A673 (cell line): ENCODE results near the gene CENPH. TPM values are rescaled to one million over a fixed set of nuclear protein-coding genes. Genes with fewer than 3 reads are reported as not detected.

Source experiments
- BruUV-seq: library from RNA; stranded (reverse); fragments of 400-500 nt; replicated peaks from 2 replicates; lab custom pipeline; 2021; lab: Mats Ljungman, UMichigan
- CTCF ChIA-PET: fragments of 300-600 bp; sonication (Branson Sonifier 250); formaldehyde crosslinking; loops from one replicate; lab custom pipeline; 2022; ENCODE audit warnings: antibody characterized with exemption; lab: Charles Lee
- POLR2A ChIA-PET: fragments of 300-600 bp; sonication (Branson Sonifier 250); formaldehyde crosslinking; loops from one replicate; lab custom pipeline; 2022; ENCODE audit warnings: antibody characterized with exemption; ENCODE audit not compliant: low non-redundant PET; lab: Charles Lee
- DNase-seq: peaks from one replicate; pipeline ENCODE4 v3.0.0-alpha.2; 2015; ENCODE audit warnings: low spot score
- H3K27ac ChIP-seq: fragments of 200-600 bp; sonication (generic); 2 replicates; pipeline ENCODE4 v1.5.1; 2016; ENCODE audit warnings: mixed run types, low read depth, mild to moderate bottlenecking, mixed read lengths, antibody characterized with exemption, low read length; ENCODE audit not compliant: poor library complexity, severe bottlenecking
- H3K27me3 ChIP-seq: fragments of 200-600 bp; sonication (generic); replicated peaks from 2 replicates; pipeline ENCODE4 v1.6.1; 2017; ENCODE audit warnings: mixed run types, low read depth, mild to moderate bottlenecking, mixed read lengths, antibody characterized with exemption, low read length; ENCODE audit not compliant: insufficient read depth, poor library complexity
- H3K36me3 ChIP-seq: fragments of 200-600 bp; sonication (generic); 2 replicates; pipeline ENCODE4 v1.6.1; 2016; ENCODE audit warnings: mixed run types, mild to moderate bottlenecking, mixed read lengths, antibody characterized with exemption, low read length; ENCODE audit not compliant: insufficient read depth, poor library complexity, severe bottlenecking
- H3K4me1 ChIP-seq: fragments of 200-600 bp; sonication (generic); 2 replicates; pipeline ENCODE4 v1.6.1; 2017; ENCODE audit warnings: mixed run types, mild to moderate bottlenecking, mixed read lengths, antibody characterized with exemption, low read length; ENCODE audit not compliant: insufficient read depth, poor library complexity, severe bottlenecking
- H3K4me3 ChIP-seq: fragments of 200-600 bp; sonication (generic); 2 replicates; pipeline ENCODE4 v1.5.1; 2016; ENCODE audit warnings: low read depth, mixed run types, mild to moderate bottlenecking, mixed read lengths, low read length; ENCODE audit not compliant: poor library complexity, severe bottlenecking
- H3K9me3 ChIP-seq: fragments of 200-600 bp; sonication (generic); 2 replicates; pipeline ENCODE4 v1.6.1; 2016; ENCODE audit warnings: mixed run types, low read depth, mild to moderate bottlenecking, mixed read lengths, antibody characterized with exemption, low read length; ENCODE audit not compliant: poor library complexity, severe bottlenecking
- CTCF ChIP-seq: fragments of 300-800, 200-600 bp; sonication (generic); conservative IDR thresholded peaks from 2 replicates; pipeline ENCODE4 v1.5.1; 2017; ENCODE audit warnings: low read depth, mild to moderate bottlenecking, antibody characterized with exemption, low read length, moderate library complexity, mixed read lengths
- EZH2 ChIP-seq: fragments of 200-600 bp; sonication (generic); IDR thresholded peaks from 2 replicates; pipeline ENCODE4 v1.6.1; 2017; ENCODE audit warnings: borderline replicate concordance, low read depth, mild to moderate bottlenecking, mixed read lengths, antibody characterized with exemption, low read length; ENCODE audit not compliant: poor library complexity, severe bottlenecking
- intact Hi-C: fragments of 100-400 bp; cut with micrococcal nuclease; formaldehyde crosslinking; loops from one replicate; pipeline ENCODE4 v1.10.0; 2022; ENCODE audit not compliant: unreplicated experiment
- total RNA-seq: library from RNA; stranded (reverse); gene quantifications from 2 replicates; pipeline ENCODE4 v1.2.3, GENCODE V29; 2021

Gene CENPH
- total RNA-seq, 1 experiment from 2014 or later = 56.9 TPM

- H3K9me3 ChIP-seq = no peaks in the 10 kb centered on the region
- peaks cover 16% of the 10 kb centered on the region for H3K36me3 ChIP-seq
- H3K27me3 ChIP-seq = no peaks in the 10 kb centered on the region
- ChIA-PET CTCF (interaction anchor here (0.7 kb wide), 1 partner anchor 195 kb away, joined by 3 read pairs; no protein-coding TSS in a partner anchor), POLR2A (interaction anchor here (0.6 kb wide), 1 partner anchor 1160 kb away, joined by 3 read pairs; no protein-coding TSS in a partner anchor)
- H3K4me3 ChIP-seq = no peak overlapping the region
- H3K4me1 ChIP-seq = no peaks in the 10 kb centered on the region
- DNase-seq = no peak
- BruUV-seq = no TSS peak
- H3K27ac ChIP-seq = no peak overlapping the region
- intact Hi-C loops = no loop called here
- TF ChIP-seq EZH2 (no peak), CTCF (no peak)
These were observed 48.5 kb downstream of the CENPH start for GRCh38 chr5:69237877-69238276.

- intact Hi-C loops = no loop called here
- CTCF ChIA-PET = interaction anchor here (0.7 kb wide), 1 partner anchor 196 kb away, joined by 3 read pairs; no protein-coding TSS in a partner anchor
- H3K4me1 ChIP-seq = no peaks in the 10 kb centered on the region
These were observed 49.4 kb downstream of the CENPH start for GRCh38 chr5:69238760-69239251.

GRCh38 chr5:69242215-69242927 is 53.0 kb downstream of the CENPH start:
- intact Hi-C loops = no loop called here
- no peak overlapping the region for H3K4me3 ChIP-seq
- peaks cover 16% of the 10 kb centered on the region for H3K36me3 ChIP-seq
- no peaks in the 10 kb centered on the region for H3K27me3 ChIP-seq
- POLR2A ChIA-PET = no interaction called here
- DNase-seq = no peak
- no TSS peak for BruUV-seq
- no peak for TF ChIP-seq EZH2
- TF ChIP-seq CTCF = no peak
- CTCF ChIA-PET = no interaction called here
- H3K27ac ChIP-seq = no peak overlapping the region
- no peaks in the 10 kb centered on the region for H3K9me3 ChIP-seq
- H3K4me1 ChIP-seq = no peaks in the 10 kb centered on the region

More at GRCh38 chr5:69238760-69239251, 49.4 kb downstream of the CENPH start:
- H3K4me3 ChIP-seq = no peak overlapping the region
- H3K9me3 ChIP-seq = no peaks in the 10 kb centered on the region
- H3K27ac ChIP-seq = no peak overlapping the region
- no peak for DNase-seq
- no peaks in the 10 kb centered on the region for H3K27me3 ChIP-seq
- no TSS peak for BruUV-seq
- POLR2A ChIA-PET = no interaction called here
- TF ChIP-seq CTCF (no peak), EZH2 (no peak)
- H3K36me3 ChIP-seq = peaks cover 16% of the 10 kb centered on the region
